Endodermal cell (in vitro differentiated cells): ENCODE data around the gene PTPRC. TPM values are rescaled to one million over a fixed set of nuclear protein-coding genes. Genes with fewer than 3 reads are reported as not detected.

Experiments used
- DNase-seq: peaks from one replicate; pipeline ENCODE4 v3.0.0-alpha.2; 2017
- H3K27ac ChIP-seq: 2 replicates; pipeline ENCODE4 v1.5.1; 2013; ENCODE audit warnings: mild to moderate bottlenecking, low read depth, low read length, moderate library complexity
- H3K27me3 ChIP-seq: 2 replicates; pipeline ENCODE4 v1.6.1; 2013; ENCODE audit warnings: mild to moderate bottlenecking, low read length, moderate library complexity; ENCODE audit not compliant: insufficient read depth, control insufficient read depth, poor library complexity, severe bottlenecking
- H3K36me3 ChIP-seq: 2 replicates; pipeline ENCODE4 v1.7.0; 2013; ENCODE audit warnings: mild to moderate bottlenecking, low read length, moderate library complexity; ENCODE audit not compliant: control insufficient read depth, insufficient read depth
- H3K4me1 ChIP-seq: one replicate; pipeline ENCODE4 v1.7.0; 2013; ENCODE audit warnings: low read length; ENCODE audit not compliant: control insufficient read depth, insufficient read depth
- H3K4me3 ChIP-seq: 2 replicates; pipeline ENCODE4 v1.5.1; 2013; ENCODE audit warnings: mild to moderate bottlenecking, low read length, moderate library complexity
- H3K9ac ChIP-seq: 2 replicates; pipeline ENCODE4 v1.6.1; 2013; ENCODE audit warnings: mild to moderate bottlenecking, low read length, moderate library complexity; ENCODE audit not compliant: poor library complexity, severe bottlenecking; ENCODE audit errors: extremely low read depth
- H3K9me3 ChIP-seq: 2 replicates; pipeline ENCODE4 v1.6.1; 2013; ENCODE audit warnings: mild to moderate bottlenecking, low read length, moderate library complexity; ENCODE audit not compliant: control insufficient read depth
- H3K27ac Mint-ChIP-seq: 2 replicates; pipeline ENCODE4 v1.8.0; 2020; ENCODE audit warnings: mixed read lengths
- H3K27me3 Mint-ChIP-seq: 2 replicates; pipeline ENCODE4 v1.8.0; 2021; ENCODE audit warnings: mild to moderate bottlenecking, mixed read lengths; ENCODE audit not compliant: insufficient read depth
- H3K36me3 Mint-ChIP-seq: 2 replicates; pipeline ENCODE4 v1.8.0; 2020; ENCODE audit warnings: low read depth, mixed read lengths
- H3K4me1 Mint-ChIP-seq: 2 replicates; pipeline ENCODE4 v1.8.0; 2020; ENCODE audit warnings: mixed read lengths
- H3K4me3 Mint-ChIP-seq: 2 replicates; pipeline ENCODE4 v1.8.0; 2020; ENCODE audit warnings: mild to moderate bottlenecking, moderate library complexity, mixed read lengths
- H3K9me3 Mint-ChIP-seq: 2 replicates; pipeline ENCODE4 v1.8.0; 2020; ENCODE audit warnings: mild to moderate bottlenecking, mixed read lengths
- CTCF ChIP-seq: fragments of 200-600 bp; sonication (generic); conservative IDR thresholded peaks from 2 replicates; pipeline ENCODE4 v1.5.0; 2021; ENCODE audit warnings: antibody characterized with exemption, mild to moderate bottlenecking
- WGBS, 2 experiments: methylation state at CpG; one replicate each; pipeline versions ENCODE4 v1.1.5 to v1.1.7; 2013; ENCODE audit warnings: missing lambda C conversion rate in 2 of 2, mixed read lengths in 1 of 2; ENCODE audit not compliant: insufficient coverage in 1 of 2, insufficient read length in 1 of 2; 5-methylcytosine and 5-hydroxymethylcytosine counted together
- total RNA-seq, 2 donors: library from RNA; stranded (reverse); fragmentation: NEBNext Ultra II Directional in 1 of 2; extraction: Animal tissue kit (Norgen Biotek cat#: 25700) in 1 of 2; gene quantifications; 2 replicates in 1 of 2; 3 replicates in 1 of 2; pipeline ENCODE4 v1.2.1, GENCODE V29; 2021

PTPRC gene
- total RNA-seq, 2 donors from 2014 or later, result 0.11 TPM; not detected in 1

GRCh38 chr1:198693321-198693720, 54.5 kb downstream of the PTPRC start:
- Mint-ChIP-seq H3K27me3 (no peaks in the 10 kb centered on the region), H3K36me3 (no peaks in the 10 kb centered on the region), H3K4me3 (no peak overlapping the region), H3K4me1 (peaks cover 15% of the 10 kb centered on the region), H3K27ac (no peak overlapping the region), H3K9me3 (no peaks in the 10 kb centered on the region)
- Histone ChIP-seq H3K36me3 (no peaks in the 10 kb centered on the region), H3K27me3 (no peaks in the 10 kb centered on the region), H3K9ac (no peak overlapping the region), H3K9me3 (no peaks in the 10 kb centered on the region), H3K4me3 (no peak overlapping the region), H3K27ac (no peak overlapping the region), H3K4me1 (no peaks in the 10 kb centered on the region)
- no peak for TF ChIP-seq CTCF
- DNase-seq, result no peak

- Histone ChIP-seq H3K27me3 (no peaks in the 10 kb centered on the region), H3K4me3 (no peak overlapping the region), H3K4me1 (no peaks in the 10 kb centered on the region), H3K27ac (no peak overlapping the region), H3K9me3 (no peaks in the 10 kb centered on the region), H3K9ac (no peak overlapping the region), H3K36me3 (no peaks in the 10 kb centered on the region)
- Mint-ChIP-seq H3K4me3 (no peak overlapping the region), H3K9me3 (no peaks in the 10 kb centered on the region), H3K27me3 (no peaks in the 10 kb centered on the region), H3K36me3 (no peaks in the 10 kb centered on the region), H3K4me1 (peaks cover 18% of the 10 kb centered on the region), H3K27ac (no peak overlapping the region)
- WGBS, 2 experiments, result 100% methylated on average over 1 of the region's 1 CpG; no CpG with 5 or more reads in 1 of the 2 experiments
- no peak for TF ChIP-seq CTCF
- no peak for DNase-seq
Observed at GRCh38 chr1:198694542-198694941, 55.7 kb downstream of the PTPRC start.

GRCh38 chr1:198696211-198696610, 57.4 kb downstream of the PTPRC start:
- H3K27ac ChIP-seq, result no peak overlapping the region
- H3K36me3 ChIP-seq, result no peaks in the 10 kb centered on the region
- Mint-ChIP-seq H3K27me3 (no peaks in the 10 kb centered on the region), H3K4me3 (no peak overlapping the region), H3K9me3 (no peaks in the 10 kb centered on the region), H3K27ac (no peak overlapping the region), H3K36me3 (no peaks in the 10 kb centered on the region), H3K4me1 (peaks cover 17% of the 10 kb centered on the region)
- DNase-seq, result no peak
- H3K9ac ChIP-seq, result no peak overlapping the region
- 82% methylated on average over 1 of the region's 1 CpG; no CpG with 5 or more reads in 1 of the 2 experiments for WGBS, 2 experiments
- no peaks in the 10 kb centered on the region for H3K27me3 ChIP-seq
- H3K4me3 ChIP-seq, result no peak overlapping the region
- H3K9me3 ChIP-seq, result no peaks in the 10 kb centered on the region
- no peak for TF ChIP-seq CTCF
- H3K4me1 ChIP-seq, result no peaks in the 10 kb centered on the region
